Caco-2 (cell line): ENCODE data around the gene DPEP2. TPM values are rescaled to one million over a fixed set of nuclear protein-coding genes. Genes with fewer than 3 reads are reported as not detected.

Experiments
- BruUV-seq: library from RNA; stranded (reverse); fragments of 400-500 nt; replicated peaks from 2 replicates; lab custom pipeline; 2021; lab: Mats Ljungman, UMichigan
- CTCF ChIA-PET: fragments of 300-600 bp; sonication (Branson Sonifier 250); formaldehyde crosslinking; loops from one replicate; lab custom pipeline; 2022; ENCODE audit warnings: antibody characterized with exemption; lab: Charles Lee
- POLR2A ChIA-PET: fragments of 300-600 bp; sonication (Branson Sonifier 250); formaldehyde crosslinking; loops from one replicate; lab custom pipeline; 2022; ENCODE audit warnings: antibody characterized with exemption; lab: Charles Lee
- DNase-seq, 2 experiments: peaks; one replicate each; pipeline versions ENCODE4 v3.0.0 to v3.0.0-alpha.2; 2020 to 2022
- H3K27me3 ChIP-seq: replicated peaks from 2 replicates; pipeline ENCODE4 v1.6.0; 2011; ENCODE audit warnings: low read length; ENCODE audit not compliant: control insufficient read depth, insufficient read depth
- H3K36me3 ChIP-seq: 2 replicates; pipeline ENCODE4 v1.5.1; 2011; ENCODE audit warnings: low read length; ENCODE audit not compliant: control insufficient read depth, insufficient read depth
- H3K4me1 ChIP-seq: fragments of 250-450 bp; sonication (Bioruptor Pico); 2 replicates; pipeline ENCODE4 v1.5.1; 2020; ENCODE audit warnings: mild to moderate bottlenecking
- H3K4me3 ChIP-seq: 2 replicates; pipeline ENCODE4 v1.5.1; 2011; ENCODE audit warnings: low read depth, mild to moderate bottlenecking, control low read depth, low read length
- H3K9me3 ChIP-seq: fragments of 250-450 bp; sonication (Bioruptor Pico); 2 replicates; pipeline ENCODE4 v1.5.1; 2020; ENCODE audit warnings: mild to moderate bottlenecking, moderate library complexity
- H3K27ac Mint-ChIP-seq: one replicate; pipeline ENCODE4 v1.8.0; 2022; ENCODE audit warnings: mixed read lengths; ENCODE audit not compliant: unreplicated experiment
- H3K27me3 Mint-ChIP-seq: one replicate; pipeline ENCODE4 v1.8.0; 2022; ENCODE audit warnings: mixed read lengths; ENCODE audit not compliant: insufficient read depth, unreplicated experiment
- H3K36me3 Mint-ChIP-seq: one replicate; pipeline ENCODE4 v1.8.0; 2022; ENCODE audit warnings: mild to moderate bottlenecking, mixed read lengths; ENCODE audit not compliant: insufficient read depth, unreplicated experiment
- H3K4me1 Mint-ChIP-seq: one replicate; pipeline ENCODE4 v1.8.0; 2022; ENCODE audit warnings: low read depth, mixed read lengths; ENCODE audit not compliant: unreplicated experiment
- H3K4me3 Mint-ChIP-seq: one replicate; pipeline ENCODE4 v1.8.0; 2022; ENCODE audit warnings: mild to moderate bottlenecking, moderate library complexity, mixed read lengths; ENCODE audit not compliant: unreplicated experiment
- H3K9me3 Mint-ChIP-seq: one replicate; pipeline ENCODE4 v1.8.0; 2022; ENCODE audit warnings: mixed read lengths; ENCODE audit not compliant: unreplicated experiment
- intact Hi-C: fragments of 100-400 bp; cut with micrococcal nuclease; formaldehyde crosslinking; loops from one replicate; pipeline ENCODE4 v1.10.0; 2022; ENCODE audit not compliant: unreplicated experiment
- total RNA-seq: library from RNA; stranded (reverse); gene quantifications from 2 replicates; pipeline ENCODE4 v1.2.3, GENCODE V29; 2022
- TF ChIP-seq, protein P1 (sequence below), 2 experiments: fragments of 200-600 bp in 1 of 2; IDR thresholded peaks; 1 replicate in 1 of 2; 2 replicates in 1 of 2; pipeline versions ENCODE4 v1.5.1 to v1.8.0; 2011 to 2022; ENCODE audit warnings: antibody characterized with exemption in 1 of 2, control low read depth in 1 of 2, inconsistent platforms in 1 of 2, low read depth in 1 of 2, low read length in 1 of 2, mild to moderate bottlenecking in 1 of 2, moderate library complexity in 1 of 2; ENCODE audit not compliant: insufficient read depth in 1 of 2, severe bottlenecking in 1 of 2, unreplicated experiment in 1 of 2

The DPEP2 gene
- total RNA-seq, 1 experiment from 2014 or later: not detected

DNA sequence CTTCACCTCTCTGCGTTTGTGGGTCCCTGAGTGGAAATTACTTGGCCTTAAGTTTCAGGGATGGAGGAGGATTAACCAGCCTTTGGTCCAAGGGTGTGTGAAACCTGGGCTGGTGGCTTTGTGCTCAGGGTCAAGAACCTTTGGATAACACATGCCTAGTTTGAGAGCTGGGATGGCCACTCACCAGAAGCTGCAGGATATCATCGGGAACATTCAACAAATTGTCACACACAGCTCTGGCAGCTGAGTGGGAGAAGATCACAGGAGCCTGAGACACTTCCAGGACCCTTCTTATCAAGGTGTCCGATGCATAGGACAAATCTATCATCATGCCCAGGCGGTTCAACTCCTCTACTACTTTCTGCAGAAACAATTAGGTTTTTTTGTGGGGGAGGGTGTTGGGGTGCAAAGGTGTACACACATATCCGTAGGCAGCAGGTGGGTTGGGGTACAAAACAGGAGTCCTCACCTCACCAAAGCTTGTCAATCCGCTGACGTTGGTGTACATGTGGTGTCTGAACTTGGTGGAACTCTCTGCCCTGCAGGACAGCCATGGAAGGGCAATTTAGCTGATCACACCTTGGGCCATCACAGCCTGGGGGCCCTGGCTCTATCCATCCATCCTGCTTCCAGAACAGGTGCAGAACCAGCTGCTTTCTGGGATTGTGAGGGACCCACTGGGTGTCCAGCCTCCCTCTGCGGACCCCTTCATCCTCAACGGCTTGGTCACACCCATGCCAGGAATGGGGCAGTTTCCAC, 21.6 kb downstream of the DPEP2 start:
- intact Hi-C loops: no loop called here
- Mint-ChIP-seq H3K4me3 (no peak overlapping the region), H3K4me1 (no peaks in the 10 kb centered on the region), H3K27ac (no peak overlapping the region), H3K9me3 (no peaks in the 10 kb centered on the region), H3K36me3 (no peaks in the 10 kb centered on the region), H3K27me3 (no peaks in the 10 kb centered on the region)
- DNase-seq: no peak
- H3K27me3 ChIP-seq: no peaks in the 10 kb centered on the region
- H3K4me1 ChIP-seq: no peaks in the 10 kb centered on the region
- TF ChIP-seq, protein P1, sequence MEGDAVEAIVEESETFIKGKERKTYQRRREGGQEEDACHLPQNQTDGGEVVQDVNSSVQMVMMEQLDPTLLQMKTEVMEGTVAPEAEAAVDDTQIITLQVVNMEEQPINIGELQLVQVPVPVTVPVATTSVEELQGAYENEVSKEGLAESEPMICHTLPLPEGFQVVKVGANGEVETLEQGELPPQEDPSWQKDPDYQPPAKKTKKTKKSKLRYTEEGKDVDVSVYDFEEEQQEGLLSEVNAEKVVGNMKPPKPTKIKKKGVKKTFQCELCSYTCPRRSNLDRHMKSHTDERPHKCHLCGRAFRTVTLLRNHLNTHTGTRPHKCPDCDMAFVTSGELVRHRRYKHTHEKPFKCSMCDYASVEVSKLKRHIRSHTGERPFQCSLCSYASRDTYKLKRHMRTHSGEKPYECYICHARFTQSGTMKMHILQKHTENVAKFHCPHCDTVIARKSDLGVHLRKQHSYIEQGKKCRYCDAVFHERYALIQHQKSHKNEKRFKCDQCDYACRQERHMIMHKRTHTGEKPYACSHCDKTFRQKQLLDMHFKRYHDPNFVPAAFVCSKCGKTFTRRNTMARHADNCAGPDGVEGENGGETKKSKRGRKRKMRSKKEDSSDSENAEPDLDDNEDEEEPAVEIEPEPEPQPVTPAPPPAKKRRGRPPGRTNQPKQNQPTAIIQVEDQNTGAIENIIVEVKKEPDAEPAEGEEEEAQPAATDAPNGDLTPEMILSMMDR (IDR thresholded peaks at IDR 0.05; ENCODE audit: insufficient read depth in 1 of 2, low read depth in 1 of 2, low read length in 1 of 2, severe bottlenecking in 1 of 2, unreplicated experiment in 1 of 2): no peak
- CTCF ChIA-PET: no interaction called here
- no peaks in the 10 kb centered on the region for H3K9me3 ChIP-seq
- POLR2A ChIA-PET: interaction anchor here (0.8 kb wide), 1 partner anchor 46 kb away, joined by 3 read pairs; the partner anchor contains the start of genes DDX28 and DUS2
- no peak overlapping the region for H3K4me3 ChIP-seq
- H3K36me3 ChIP-seq: no peaks in the 10 kb centered on the region
- no TSS peak for BruUV-seq

DNA sequence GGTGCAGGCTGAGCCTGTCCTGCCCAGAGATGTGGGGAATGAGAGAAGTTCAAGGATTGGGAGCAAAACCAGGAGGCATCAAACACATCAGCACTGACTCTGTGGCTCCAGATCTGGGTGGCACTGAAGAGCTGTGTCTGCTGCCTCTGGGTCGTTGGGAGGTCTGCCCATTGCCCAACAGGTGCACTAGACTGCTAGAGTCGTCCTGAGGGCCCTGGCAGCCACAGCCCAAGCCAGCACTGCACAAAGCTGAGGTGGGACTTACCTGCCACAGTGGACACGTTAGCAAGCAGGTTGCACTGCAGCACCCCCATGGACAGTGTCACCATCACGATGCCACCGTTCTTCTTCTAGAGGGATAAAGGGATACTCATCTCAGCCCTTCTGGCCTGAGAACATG, 22.3 kb downstream of the DPEP2 start:
- Histone ChIP-seq H3K9me3 (no peaks in the 10 kb centered on the region), H3K36me3 (no peaks in the 10 kb centered on the region), H3K27me3 (no peaks in the 10 kb centered on the region), H3K4me1 (no peaks in the 10 kb centered on the region), H3K4me3 (no peak overlapping the region)
- no peaks in the 10 kb centered on the region for H3K4me1 Mint-ChIP-seq
- no peak overlapping the region for H3K27ac Mint-ChIP-seq
- intact Hi-C loops: no loop called here
- no TSS peak for BruUV-seq
- TF ChIP-seq, protein P1 (IDR thresholded peaks at IDR 0.05; ENCODE audit: insufficient read depth in 1 of 2, low read depth in 1 of 2, low read length in 1 of 2, severe bottlenecking in 1 of 2, unreplicated experiment in 1 of 2): no peak
- POLR2A ChIA-PET: no interaction called here
- no peaks in the 10 kb centered on the region for H3K27me3 Mint-ChIP-seq
- no peak for DNase-seq
- no peaks in the 10 kb centered on the region for H3K9me3 Mint-ChIP-seq
- H3K4me3 Mint-ChIP-seq: no peak overlapping the region
- no peaks in the 10 kb centered on the region for H3K36me3 Mint-ChIP-seq
- CTCF ChIA-PET: no interaction called here

DNA sequence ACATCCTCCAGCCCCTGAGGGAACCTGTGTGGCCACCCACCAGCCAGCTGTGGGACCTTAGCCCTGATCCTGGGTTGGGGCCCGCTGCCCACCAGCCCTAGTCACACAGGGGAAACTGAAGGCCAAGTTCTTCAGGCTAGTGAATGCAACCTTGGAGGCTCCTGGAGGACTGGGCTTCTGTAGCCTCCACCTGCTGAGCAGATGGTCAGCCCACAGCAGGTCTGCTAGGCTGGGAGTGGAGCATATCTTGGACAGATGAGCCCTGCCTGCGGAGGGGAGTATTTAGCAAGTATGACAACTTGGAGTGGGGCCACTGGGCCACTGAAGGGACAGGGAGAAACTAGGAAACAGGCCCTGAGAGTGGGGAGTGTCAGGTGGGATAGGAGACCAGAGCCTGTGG, 23.1 kb downstream of the DPEP2 start:
- DNase-seq: no peak
- Mint-ChIP-seq H3K4me1 (no peaks in the 10 kb centered on the region), H3K36me3 (no peaks in the 10 kb centered on the region), H3K27ac (no peak overlapping the region), H3K4me3 (no peak overlapping the region), H3K9me3 (no peaks in the 10 kb centered on the region), H3K27me3 (no peaks in the 10 kb centered on the region)
- TF ChIP-seq, protein P1 (IDR thresholded peaks at IDR 0.05; ENCODE audit: insufficient read depth in 1 of 2, low read depth in 1 of 2, low read length in 1 of 2, severe bottlenecking in 1 of 2, unreplicated experiment in 1 of 2): no peak
- Histone ChIP-seq H3K4me3 (no peak overlapping the region), H3K27me3 (no peaks in the 10 kb centered on the region), H3K4me1 (no peaks in the 10 kb centered on the region), H3K36me3 (no peaks in the 10 kb centered on the region), H3K9me3 (no peaks in the 10 kb centered on the region)
- no TSS peak for BruUV-seq
- POLR2A ChIA-PET: interaction anchor here (0.6 kb wide), 1 partner anchor 65 kb away, joined by 3 read pairs; no protein-coding TSS in a partner anchor
- intact Hi-C loops: no loop called here
- CTCF ChIA-PET: no interaction called here
